Ishikawa (cell line): ENCODE data around the gene KIF1C.

ENCODE experiments used
- CEBPB ChIP-seq: IDR thresholded peaks from 2 replicates; pipeline ENCODE4 v1.6.1; 2012
- CREB1 ChIP-seq: IDR thresholded peaks from 2 replicates; pipeline ENCODE4 v1.6.1; 2012; ENCODE audit warnings: low read depth
- EGR1 ChIP-seq: IDR thresholded peaks from 2 replicates; pipeline ENCODE4 v1.6.1; 2012
- EP300 ChIP-seq: IDR thresholded peaks from 2 replicates; pipeline ENCODE4 v1.6.1; 2012; ENCODE audit warnings: borderline replicate concordance
- FOXM1 ChIP-seq: IDR thresholded peaks from 2 replicates; pipeline ENCODE4 v1.6.1; 2012; ENCODE audit warnings: low read depth, borderline replicate concordance
- MAX ChIP-seq: IDR thresholded peaks from 2 replicates; pipeline ENCODE4 v1.6.1; 2012
- NFIC ChIP-seq: IDR thresholded peaks from 2 replicates; pipeline ENCODE4 v1.6.1; 2012
- RAD21 ChIP-seq: IDR thresholded peaks from 2 replicates; pipeline ENCODE4 v1.6.1; 2012; ENCODE audit warnings: low read depth
- REST ChIP-seq: IDR thresholded peaks from 2 replicates; pipeline ENCODE4 v1.6.1; 2012; ENCODE audit warnings: low read depth, mild to moderate bottlenecking
- TAF1 ChIP-seq: IDR thresholded peaks from 2 replicates; pipeline ENCODE4 v1.6.1; 2012; ENCODE audit warnings: low read depth, mild to moderate bottlenecking
- TCF12 ChIP-seq: IDR thresholded peaks from 2 replicates; pipeline ENCODE4 v1.6.1; 2012; ENCODE audit warnings: low read depth
- TEAD4 ChIP-seq: IDR thresholded peaks from 2 replicates; pipeline ENCODE4 v1.6.1; 2012
- USF1 ChIP-seq: IDR thresholded peaks from 2 replicates; pipeline ENCODE4 v1.6.1; 2012
- YY1 ChIP-seq: IDR thresholded peaks from 2 replicates; pipeline ENCODE4 v1.6.1; 2012; ENCODE audit warnings: low read depth
- ZBTB7A ChIP-seq: IDR thresholded peaks from 2 replicates; pipeline ENCODE4 v1.6.1; 2012; ENCODE audit warnings: low read depth

KIF1C gene

GRCh38 chr17:5024604-5025003, 26.9 kb downstream of the KIF1C start:
- TF ChIP-seq TEAD4, result no peak
- no peak for TF ChIP-seq REST
- TF ChIP-seq MAX, result no peak
- TF ChIP-seq EP300, result no peak
- no peak for TF ChIP-seq RAD21
- TF ChIP-seq CREB1, result no peak
- no peak for TF ChIP-seq ZBTB7A
- TF ChIP-seq FOXM1, result no peak
- TF ChIP-seq TCF12, result no peak
- no peak for TF ChIP-seq EGR1
- no peak for TF ChIP-seq YY1
- TF ChIP-seq CEBPB, result no peak
- TF ChIP-seq USF1, result no peak
- no peak for TF ChIP-seq NFIC
- no peak for TF ChIP-seq TAF1

- TF ChIP-seq USF1 (no peak), EP300 (no peak), RAD21 (no peak), CREB1 (no peak), TAF1 (no peak)
These were observed 29.5 kb downstream of the KIF1C start for GRCh38 chr17:5027299-5027698.

- TF ChIP-seq EP300 (no peak), USF1 (no peak), TCF12 (no peak)
These were observed 30.2 kb downstream of the KIF1C start for GRCh38 chr17:5027916-5028315.

- TF ChIP-seq RAD21, result peak; percentile 47
- TF ChIP-seq ZBTB7A, result peak; percentile 55; the same call in 1 of the 2 replicates
- TF ChIP-seq MAX, result peak; percentile 82
- TF ChIP-seq FOXM1, result no peak
These were observed 33.8 kb downstream of the KIF1C start for GRCh38 chr17:5031365-5032082.

GRCh38 chr17:5032865-5033264, 35.1 kb downstream of the KIF1C start:
- TF ChIP-seq TAF1 (no peak), YY1 (no peak), USF1 (no peak), TEAD4 (no peak), CREB1 (no peak), ZBTB7A (no peak), RAD21 (no peak), TCF12 (no peak), MAX (no peak), EGR1 (no peak), REST (no peak), FOXM1 (no peak), NFIC (no peak), CEBPB (no peak), EP300 (no peak)
